HPDE6-E6E7 (cell line): ENCODE measurements around the gene AFF1.
"Not testable (repeated sequence)": the region's sequence is repeated elsewhere in the genome, so short reads cannot be mapped to it uniquely, and the experiment has no call there.

ENCODE experiments used
- DNase-seq: peaks from one replicate; pipeline ENCODE4 v3.0.0; 2011; ENCODE audit warnings: missing footprints; ENCODE audit errors: extremely low spot score

Gene AFF1

DNA sequence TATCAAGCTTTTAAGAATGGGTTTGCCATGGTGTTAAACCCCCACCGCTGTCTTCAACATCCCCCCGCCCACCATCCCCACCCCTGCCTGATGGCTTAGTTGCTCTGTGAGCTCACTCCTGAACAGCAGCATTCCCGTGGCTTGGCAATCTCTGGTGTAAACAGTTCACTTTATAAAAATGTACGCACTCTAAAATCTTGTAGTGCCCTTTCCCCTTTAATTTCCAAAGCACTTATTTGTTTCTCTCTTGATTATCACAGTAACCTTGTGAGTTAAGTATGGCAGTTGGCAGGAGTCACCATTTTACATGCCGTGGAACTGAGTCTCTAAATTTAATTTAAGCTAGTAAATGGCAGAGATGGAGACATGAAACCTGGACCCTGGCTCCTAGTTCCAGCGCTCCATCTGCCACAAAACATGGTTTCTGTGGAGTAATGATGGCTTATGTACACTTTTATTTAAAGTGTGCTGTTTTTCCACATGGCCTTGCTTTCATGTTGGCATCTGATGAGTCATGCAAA lies 123.1 kb downstream of the AFF1 start:
- no peak for DNase-seq

- no peak for DNase-seq
These were observed 123.7 kb downstream of the AFF1 start for GRCh38 chr4:87058356-87059073.

DNA sequence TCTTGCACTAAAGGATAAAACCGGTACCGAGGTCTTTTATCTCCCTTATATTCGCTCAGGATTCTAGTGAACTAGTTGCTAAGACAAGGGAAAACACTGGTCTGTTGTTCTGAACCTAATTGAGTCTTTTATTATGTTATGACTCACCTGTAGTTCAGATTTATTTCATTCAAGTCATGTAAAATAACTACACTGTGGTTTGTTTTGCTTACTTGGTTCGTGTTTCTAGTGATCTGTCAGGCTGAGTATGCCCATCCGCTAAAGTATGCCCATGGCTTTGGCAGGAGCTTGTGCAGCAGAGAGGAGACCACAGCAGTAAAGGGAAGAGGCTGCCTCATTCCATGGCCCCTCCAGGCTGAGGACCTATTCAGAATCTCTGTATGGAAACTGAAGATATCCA lies 126.1 kb downstream of the AFF1 start:
- DNase-seq = peak; percentile 21

GRCh38 chr4:87065021-87065420 lies 130.2 kb downstream of the AFF1 start:
- no peak for DNase-seq

GRCh38 chr4:87066403-87067123 lies 131.8 kb downstream of the AFF1 start:
- no peak for DNase-seq

DNA sequence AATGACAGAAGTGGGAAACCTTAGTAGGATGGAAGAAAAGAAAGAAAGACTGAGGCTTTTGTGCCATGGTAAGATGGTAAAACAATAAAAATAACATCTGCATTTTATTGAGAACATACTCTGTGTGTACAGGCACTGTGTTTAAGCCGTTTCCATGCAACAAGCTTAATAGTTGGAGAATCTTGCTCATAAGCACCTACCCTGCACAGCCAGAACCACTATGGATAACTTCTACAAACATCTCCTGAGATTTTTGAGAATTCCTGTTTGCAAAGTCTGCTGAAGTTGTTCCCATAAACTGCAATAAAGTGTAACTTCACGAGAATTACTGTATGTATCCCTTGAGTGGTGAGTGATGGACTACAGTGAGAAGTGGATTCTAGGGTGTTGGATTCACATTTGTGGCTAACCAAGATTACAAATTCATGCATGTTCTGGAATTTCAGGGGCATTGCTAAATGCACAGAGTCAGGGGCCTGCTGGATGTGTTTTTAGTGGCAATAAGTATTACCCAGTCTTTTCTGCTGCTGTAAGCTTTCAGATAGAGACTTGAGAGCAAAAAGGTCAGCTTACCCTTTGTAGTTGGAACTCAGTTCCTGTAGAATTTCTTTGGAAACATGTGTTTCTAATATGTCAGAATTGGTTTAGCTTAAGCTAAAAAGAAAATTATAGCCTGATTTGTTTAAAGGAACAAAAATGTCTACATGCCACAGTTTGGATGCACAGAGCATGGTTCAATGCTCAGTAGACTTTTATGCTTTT lies 132.5 kb downstream of the AFF1 start:
- no peak for DNase-seq

GRCh38 chr4:87068583-87069021 lies 133.8 kb downstream of the AFF1 start:
- DNase-seq = no peak

GRCh38 chr4:87069037-87069742 lies 134.4 kb downstream of the AFF1 start:
- DNase-seq = no peak

GRCh38 chr4:87071401-87071800 lies 136.6 kb downstream of the AFF1 start:
- DNase-seq = no peak

GRCh38 chr4:87072545-87072944 lies 137.7 kb downstream of the AFF1 start:
- DNase-seq = not testable (repeated sequence)

GRCh38 chr4:87073199-87074120 lies 138.6 kb downstream of the AFF1 start:
- DNase-seq = no peak

DNA sequence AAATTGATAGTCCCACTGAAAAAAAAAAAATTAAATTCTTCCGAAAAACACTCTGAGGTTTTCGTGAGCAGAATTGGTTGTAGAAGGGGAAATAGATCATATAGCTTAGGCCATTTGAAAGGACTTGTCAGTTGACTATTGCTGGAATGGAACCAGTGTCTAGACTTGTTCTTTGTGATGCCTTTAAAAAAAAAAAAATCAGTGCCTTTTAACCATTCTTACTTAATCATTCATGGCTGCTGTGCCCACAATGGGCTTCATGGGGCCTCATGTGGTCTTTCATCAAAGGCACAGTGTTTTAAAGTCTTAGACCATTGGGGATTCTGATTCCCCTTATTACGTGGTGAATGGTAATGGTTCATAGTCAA lies 139.3 kb downstream of the AFF1 start:
- DNase-seq = no peak

DNA sequence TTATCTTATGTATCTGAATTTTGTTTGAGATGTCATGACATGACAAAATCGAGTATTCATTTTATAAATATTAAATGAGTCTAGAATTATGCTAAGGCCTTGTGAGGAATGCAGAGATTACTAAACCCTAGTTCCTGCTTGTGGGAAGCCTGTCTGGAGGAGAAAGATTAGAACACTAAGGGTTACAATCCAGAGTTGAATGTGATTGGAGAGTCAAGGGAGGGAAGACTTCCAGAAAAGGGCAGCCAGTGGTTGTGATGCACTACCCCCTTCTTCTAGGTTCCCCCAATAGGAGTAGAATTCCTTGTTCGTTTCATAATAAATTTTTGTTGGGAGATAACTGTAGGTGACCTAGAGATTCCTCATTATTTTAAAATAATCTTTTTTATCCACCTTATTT lies 141.1 kb downstream of the AFF1 start:
- no peak for DNase-seq

DNA sequence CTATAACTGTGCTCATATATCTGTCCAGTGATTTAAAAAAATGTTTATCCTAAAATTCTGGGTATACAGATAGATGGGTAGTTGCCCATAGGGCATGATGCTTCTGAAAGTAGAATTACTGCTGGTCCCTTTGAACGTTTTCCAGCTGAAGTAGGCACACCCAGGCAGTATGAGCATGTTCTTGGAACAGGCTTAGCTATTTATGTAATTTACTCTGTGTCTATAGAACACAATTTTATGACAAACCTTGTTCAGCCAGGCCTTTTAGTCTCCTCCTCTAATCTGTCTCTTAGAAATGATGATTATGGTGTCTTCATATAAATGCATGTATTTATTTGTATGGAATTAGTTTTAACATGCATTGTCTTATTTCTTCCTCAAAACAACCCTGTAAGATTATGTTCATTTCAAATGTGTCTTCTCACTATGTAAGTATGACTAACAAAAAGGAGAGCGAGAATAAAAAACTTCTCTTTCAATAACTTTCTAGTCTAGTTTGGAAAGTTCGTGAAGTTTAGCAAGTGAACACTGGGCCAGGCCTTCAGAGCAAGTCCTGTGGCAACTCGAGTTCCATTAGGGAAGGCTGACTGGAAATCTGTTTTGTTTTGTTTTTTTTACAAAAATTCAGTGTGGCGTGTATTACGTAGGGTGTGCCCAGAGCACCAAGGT lies 142.0 kb downstream of the AFF1 start:
- no peak for DNase-seq

DNA sequence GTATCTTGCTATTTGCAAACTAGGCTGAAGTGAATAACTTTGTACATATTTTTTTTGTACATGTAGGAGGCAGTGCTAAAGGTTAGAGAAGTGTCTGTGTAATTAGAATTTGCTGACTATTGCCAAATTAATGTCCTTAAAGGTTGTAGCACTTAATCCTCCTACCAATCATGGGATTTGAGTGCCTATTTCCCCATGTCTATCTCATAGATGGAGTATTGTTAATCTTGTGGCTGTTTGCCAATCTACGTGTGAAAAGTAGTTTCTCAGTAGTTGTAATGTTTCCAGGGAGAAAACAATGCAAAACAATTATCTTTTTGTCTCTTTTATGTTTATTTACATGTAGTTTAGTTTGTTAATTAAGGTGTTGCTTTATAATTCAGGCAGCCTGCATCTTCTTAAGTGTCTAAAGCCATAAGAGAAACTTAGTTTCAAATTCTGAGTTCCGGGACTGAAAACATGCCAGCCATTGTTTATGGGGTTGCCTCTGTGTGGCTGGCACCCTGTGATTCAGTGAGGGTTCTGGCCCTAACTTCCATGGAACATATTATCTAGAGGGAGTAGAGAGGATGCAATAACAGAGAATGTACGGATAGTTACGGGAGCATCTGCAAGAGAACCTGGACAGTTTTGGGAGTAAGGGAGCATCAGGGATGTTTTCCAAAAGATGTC lies 143.2 kb downstream of the AFF1 start:
- no peak for DNase-seq

DNA sequence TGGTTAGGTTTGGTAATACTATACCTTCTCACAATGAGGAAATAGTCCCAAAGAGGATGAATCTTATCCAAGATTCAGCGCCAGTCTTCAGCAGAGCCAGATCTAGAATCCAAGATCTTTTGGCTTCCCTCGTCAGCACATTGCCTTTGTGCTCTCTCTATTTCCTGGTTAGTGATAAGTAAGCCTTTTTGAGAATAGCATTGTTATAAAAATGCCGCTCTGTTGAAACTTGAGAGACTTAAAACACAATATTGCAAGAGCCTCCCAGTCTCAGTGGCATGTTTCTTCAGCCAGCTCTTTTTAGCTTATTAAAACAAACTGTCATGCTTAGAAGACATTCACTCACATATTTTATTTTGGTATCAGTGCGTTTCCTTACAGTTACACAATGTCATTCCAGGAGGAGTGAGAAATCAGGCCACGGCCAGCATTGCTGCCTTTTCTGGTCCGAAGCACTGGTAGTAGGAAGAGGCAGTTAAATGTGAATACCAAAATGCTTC lies 144.2 kb downstream of the AFF1 start:
- no peak for DNase-seq

DNA sequence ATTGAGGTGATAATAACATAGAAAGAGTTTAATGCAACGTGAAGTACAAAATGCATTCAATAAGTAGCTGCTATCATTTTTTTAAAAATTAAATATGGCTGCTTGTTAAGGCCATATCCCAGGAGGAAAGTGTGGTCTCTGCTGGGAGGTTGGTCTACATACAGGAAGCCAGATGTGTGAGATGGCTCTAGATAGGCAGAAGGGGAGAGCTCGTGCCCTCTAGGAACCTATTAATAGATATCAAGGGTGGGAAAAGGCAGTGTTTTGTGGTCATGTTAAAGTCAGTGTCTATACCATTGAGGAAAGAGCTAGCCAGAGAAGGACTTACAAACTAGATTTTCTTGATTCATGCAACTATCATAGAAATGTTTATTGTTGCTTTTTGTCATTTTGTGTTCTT lies 145.2 kb downstream of the AFF1 start:
- DNase-seq = no peak

- DNase-seq = no peak
These were observed 145.7 kb downstream of the AFF1 start for GRCh38 chr4:87080462-87080861.

- no peak for DNase-seq
These were observed 147.0 kb downstream of the AFF1 start for GRCh38 chr4:87081826-87082225.
